ENCODE measurements around the gene CACYBP. TPM values are rescaled to one million over a fixed set of nuclear protein-coding genes. Genes with fewer than 3 reads are reported as not detected.

Gene CACYBP
- total and polyA plus RNA-seq, 8 donors = 16.5 to 317 (median 64.1) TPM

GRCh38 chr1:175002910-175003517, 3.3 kb downstream of the CACYBP start:
- no peak for DNase-seq
- no peaks in the 10 kb centered on the region for H3K9me3 ChIP-seq
- H3K4me3 ChIP-seq = no peak overlapping the region
- H3K27me3 ChIP-seq = no peaks in the 10 kb centered on the region
- intact Hi-C loops (cut with DNase I; ENCODE audit: low total_unique reads) = no loop called here
- peak overlapping the region in 1 of 5 donors; percentile 15 for H3K27ac ChIP-seq
- H3K36me3 ChIP-seq = peaks cover 10 to 35% (median 33%) of the 10 kb centered on the region in 4 donors
- TF ChIP-seq CTCF (IDR thresholded peaks at IDR 0.05) (no peak), POLR2AphosphoS5 (IDR thresholded peaks at IDR 0.05) (no peak), POLR2A (IDR thresholded peaks at IDR 0.05) (no peak), EP300 (IDR thresholded peaks at IDR 0.05) (no peak)
- H3K4me1 ChIP-seq = peaks cover 3 to 47% (median 37%) of the 10 kb centered on the region in 4 donors
- 88 to 94% (median 92%) methylated on average over 17 of the region's 17 CpGs for WGBS, 5 donors

- Histone ChIP-seq H3K4me3 (no peak overlapping the region), H3K36me3 (peaks cover 15 to 40% (median 38%) of the 10 kb centered on the region in 4 donors), H3K4me1 (peaks cover 3 to 42% (median 34%) of the 10 kb centered on the region in 4 donors), H3K27ac (peak overlapping the region in 1 of 5 donors; percentile 15), H3K27me3 (no peaks in the 10 kb centered on the region), H3K9me3 (no peaks in the 10 kb centered on the region)
- intact Hi-C loops (cut with DNase I; ENCODE audit: low total_unique reads) = no loop called here
- no peak for TF ChIP-seq POLR2A (IDR thresholded peaks at IDR 0.05)
- TF ChIP-seq EP300 (IDR thresholded peaks at IDR 0.05) = no peak
- no peak for TF ChIP-seq POLR2AphosphoS5 (IDR thresholded peaks at IDR 0.05)
- no peak for TF ChIP-seq CTCF (IDR thresholded peaks at IDR 0.05)
- DNase-seq = no peak
- 51 to 60% (median 54%) methylated on average over 2 of the region's 2 CpGs for WGBS, 5 donors
These were observed 3.8 kb downstream of the CACYBP start for GRCh38 chr1:175003521-175003920.

- Histone ChIP-seq H3K4me1 (peaks cover 3 to 37% (median 27%) of the 10 kb centered on the region in 4 donors), H3K27me3 (no peaks in the 10 kb centered on the region), H3K4me3 (no peak overlapping the region), H3K27ac (no peak overlapping the region), H3K36me3 (peaks cover 23 to 57% (median 55%) of the 10 kb centered on the region in 4 donors), H3K9me3 (no peaks in the 10 kb centered on the region)
- WGBS, 5 donors = 89 to 93% (median 91%) methylated on average over 8 of the region's 8 CpGs
- no peak for DNase-seq
- no peak for TF ChIP-seq POLR2A (IDR thresholded peaks at IDR 0.05)
- no peak for TF ChIP-seq CTCF (IDR thresholded peaks at IDR 0.05)
- no peak for TF ChIP-seq POLR2AphosphoS5 (IDR thresholded peaks at IDR 0.05)
- TF ChIP-seq EP300 (IDR thresholded peaks at IDR 0.05) = no peak
- intact Hi-C loops (cut with DNase I; ENCODE audit: low total_unique reads) = no loop called here
These were observed 5.5 kb downstream of the CACYBP start for GRCh38 chr1:175005085-175005783.

GRCh38 chr1:175009532-175009931, 9.8 kb downstream of the CACYBP start:
- TF ChIP-seq POLR2A (IDR thresholded peaks at IDR 0.05) (no peak), EP300 (IDR thresholded peaks at IDR 0.05) (no peak), POLR2AphosphoS5 (IDR thresholded peaks at IDR 0.05) (no peak), CTCF (IDR thresholded peaks at IDR 0.05) (no peak)
- no peak for DNase-seq
- H3K36me3 ChIP-seq = peaks cover 39 to 100% (median 98%) of the 10 kb centered on the region in 4 donors
- WGBS, 5 donors = 80 to 85% (median 84%) methylated on average over 10 of the region's 10 CpGs
- no peaks in the 10 kb centered on the region for H3K27me3 ChIP-seq
- H3K4me3 ChIP-seq = no peak overlapping the region
- H3K9me3 ChIP-seq = no peaks in the 10 kb centered on the region
- no peak overlapping the region for H3K27ac ChIP-seq
- intact Hi-C loops (cut with DNase I; ENCODE audit: low total_unique reads) = no loop called here
- H3K4me1 ChIP-seq = no peaks in the 10 kb centered on the region

All from stomach (tissue), 9 donors.